ENCODE measurements around the gene MBTPS1. TPM values are rescaled to one million over a fixed set of nuclear protein-coding genes. Genes with fewer than 3 reads are reported as not detected.

MBTPS1 gene
- total RNA-seq, 4 donors from 2014 or later = 57.0 to 98.8 (median 81.4) TPM

GRCh38 chr16:84068041-84068440 is 48.7 kb downstream of the MBTPS1 start:
- no peak overlapping the region for H3K4me3 ChIP-seq (ENCODE audit: low read depth, poor library complexity, severe bottlenecking)
- WGBS, 2 donors = 92% methylated on average over 8 of the region's 8 CpGs
- intact Hi-C loops (cut with DNase I; ENCODE audit: low total_unique reads) = loop anchor here (10.0 kb wide), 2 partner anchors 113 to 243 kb away; partner anchors contain the start of gene OSGIN1
- TF ChIP-seq CTCF (IDR thresholded peaks at IDR 0.05) = no peak
- TF ChIP-seq POLR2A (IDR thresholded peaks at IDR 0.05) = no peak
- DNase-seq (ENCODE audit: low spot score in 2 of 2) = no peak

- no peak overlapping the region for H3K4me3 ChIP-seq (ENCODE audit: low read depth, poor library complexity, severe bottlenecking)
- intact Hi-C loops (cut with DNase I; ENCODE audit: low total_unique reads) = loop anchor here (10.0 kb wide), 2 partner anchors 113 to 243 kb away; partner anchors contain the start of gene OSGIN1
- WGBS, 2 donors = 93% methylated on average over 9 of the region's 9 CpGs
- DNase-seq (ENCODE audit: low spot score in 2 of 2) = no peak
- TF ChIP-seq POLR2A (IDR thresholded peaks at IDR 0.05) (no peak), CTCF (IDR thresholded peaks at IDR 0.05) (no peak)
Measured at GRCh38 chr16:84067640-84068039, 49.1 kb downstream of the MBTPS1 start.

GRCh38 chr16:84065536-84066132 is 51.1 kb downstream of the MBTPS1 start:
- intact Hi-C loops (cut with DNase I; ENCODE audit: low total_unique reads) = loop anchor here (10.0 kb wide), 2 partner anchors 111 to 241 kb away; partner anchors contain the start of gene OSGIN1
- no peak overlapping the region for H3K4me3 ChIP-seq (ENCODE audit: low read depth, poor library complexity, severe bottlenecking)
- 39 to 40% methylated on average over 12 of the region's 12 CpGs for WGBS, 2 donors
- no peak for TF ChIP-seq CTCF (IDR thresholded peaks at IDR 0.05)
- no peak for TF ChIP-seq POLR2A (IDR thresholded peaks at IDR 0.05)
- peak; percentile 52 to 85 for DNase-seq (ENCODE audit: low spot score in 2 of 2)

- TF ChIP-seq POLR2A (IDR thresholded peaks at IDR 0.05) (no peak), CTCF (IDR thresholded peaks at IDR 0.05) (no peak)
- intact Hi-C loops (cut with DNase I; ENCODE audit: low total_unique reads) = loop anchor here (10.0 kb wide), 2 partner anchors 109 to 239 kb away; partner anchors contain the start of gene OSGIN1
- WGBS, 2 donors = 94 to 95% methylated on average over 4 of the region's 4 CpGs
Measured at GRCh38 chr16:84063980-84064379, 52.8 kb downstream of the MBTPS1 start.

GRCh38 chr16:84062734-84063640 is 53.8 kb downstream of the MBTPS1 start:
- intact Hi-C loops (cut with DNase I; ENCODE audit: low total_unique reads) = loop anchor here (10.0 kb wide), 2 partner anchors 108 to 238 kb away; partner anchors contain the start of gene OSGIN1
- TF ChIP-seq POLR2A (IDR thresholded peaks at IDR 0.05) = no peak
- peak in 1 of 3 donors; percentile 43 for TF ChIP-seq CTCF (IDR thresholded peaks at IDR 0.05)
- 57 to 60% methylated on average over 25 of the region's 25 CpGs for WGBS, 2 donors

More at GRCh38 chr16:84063980-84064379, 52.8 kb downstream of the MBTPS1 start:
- DNase-seq (ENCODE audit: low spot score in 2 of 2) = no peak
- no peak overlapping the region for H3K4me3 ChIP-seq (ENCODE audit: low read depth, poor library complexity, severe bottlenecking)

More at GRCh38 chr16:84062734-84063640, 53.8 kb downstream of the MBTPS1 start:
- DNase-seq (ENCODE audit: low spot score in 2 of 2) = peak; percentile 42 to 92
- no peak overlapping the region for H3K4me3 ChIP-seq (ENCODE audit: low read depth, poor library complexity, severe bottlenecking)
